Gastrocnemius medialis (tissue), 4 donors: ENCODE data around the gene KCNB1.

Experiments used
- CTCF ChIP-seq, 5 experiments: fragments of 450-650 bp in 3 of 5; fragments of 200-600 bp in 2 of 5; sonication (generic) in 2 of 5; IDR thresholded peaks in 4 of 5; conservative IDR thresholded peaks in 1 of 5; 1 replicate in 4 of 5; 2 replicates in 1 of 5; pipeline ENCODE4 v1.5.1; 2016 to 2019; ENCODE audit warnings: antibody characterized with exemption in 5 of 5, mild to moderate bottlenecking in 3 of 5, moderate library complexity in 3 of 5
- POLR2A ChIP-seq, 2 donors: fragments of 450-650 bp; IDR thresholded peaks; one replicate each; pipeline ENCODE4 v1.6.1; 2017; ENCODE audit warnings: antibody characterized with exemption in 2 of 2, mild to moderate bottlenecking in 2 of 2, moderate library complexity in 2 of 2

GRCh38 chr20:49478754-49479689, 3.4 kb downstream of the KCNB1 start:
- TF ChIP-seq POLR2A (IDR thresholded peaks at IDR 0.05) (no peak), CTCF (IDR thresholded peaks at IDR 0.05 in 4 of 5, conservative IDR thresholded peaks at IDR 0.05 in 1 of 5) (no peak)
